HG03342 (cell line): ENCODE measurements around the gene RAB11FIP3.
"Not testable (repeated sequence)": the region's sequence is repeated elsewhere in the genome, so short reads cannot be mapped to it uniquely, and the experiment has no call there.

Experiments
- ATAC-seq: cut with Tn5 transposase; IDR thresholded peaks from one replicate; pipeline ENCODE4 v1.9.1; 2021; ENCODE audit warnings: mild to moderate bottlenecking, moderate library complexity; ENCODE audit not compliant: unreplicated experiment

Gene RAB11FIP3

GRCh38 chr16:492211-492875, 66.9 kb downstream of the RAB11FIP3 start:
- no peak for ATAC-seq

GRCh38 chr16:494676-495075, 69.2 kb downstream of the RAB11FIP3 start:
- ATAC-seq = not testable (repeated sequence)

GRCh38 chr16:495127-495748, 69.8 kb downstream of the RAB11FIP3 start:
- no peak for ATAC-seq

GRCh38 chr16:496097-496886, 70.8 kb downstream of the RAB11FIP3 start:
- no peak for ATAC-seq

- ATAC-seq = no peak
These were observed 71.8 kb downstream of the RAB11FIP3 start for GRCh38 chr16:497258-497657.

- ATAC-seq = no peak
These were observed 74.5 kb downstream of the RAB11FIP3 start for GRCh38 chr16:499924-500323.

GRCh38 chr16:500709-501108, 75.3 kb downstream of the RAB11FIP3 start:
- ATAC-seq = no peak

- ATAC-seq = no peak
These were observed 76.9 kb downstream of the RAB11FIP3 start for GRCh38 chr16:502179-502943.

GRCh38 chr16:503150-504071, 78.0 kb downstream of the RAB11FIP3 start:
- no peak for ATAC-seq

- no peak for ATAC-seq
These were observed 80.2 kb downstream of the RAB11FIP3 start for GRCh38 chr16:505479-506245.

- ATAC-seq = no peak
These were observed 80.7 kb downstream of the RAB11FIP3 start for GRCh38 chr16:506246-506546.

GRCh38 chr16:507527-507926, 82.1 kb downstream of the RAB11FIP3 start:
- ATAC-seq = not testable (repeated sequence)

GRCh38 chr16:507996-508395, 82.5 kb downstream of the RAB11FIP3 start:
- no peak for ATAC-seq

GRCh38 chr16:508884-509736, 83.7 kb downstream of the RAB11FIP3 start:
- no peak for ATAC-seq

GRCh38 chr16:510066-510825, 84.8 kb downstream of the RAB11FIP3 start:
- ATAC-seq = no peak

- no peak for ATAC-seq
These were observed 87.4 kb downstream of the RAB11FIP3 start for GRCh38 chr16:512802-513201.

- no peak for ATAC-seq
These were observed 88.5 kb downstream of the RAB11FIP3 start for GRCh38 chr16:513950-514349.
